HCT116 (cell line): Measurements from ENCODE around the gene TSC22D1. TPM values are rescaled to one million over a fixed set of nuclear protein-coding genes. Genes with fewer than 3 reads are reported as not detected.

Experiments
- ATAC-seq: fragments of 200-7000 bp; cut with Tn5 transposase; 2 replicates; pipeline ENCODE4 v1.9.1; 2020; ENCODE audit warnings: mild to moderate bottlenecking, moderate library complexity
- BruUV-seq: library from RNA; stranded (reverse); fragments of 400-500 nt; replicated peaks from 2 replicates; lab custom pipeline; 2021; lab: Mats Ljungman, UMichigan
- CTCF ChIA-PET: fragments of 300-600 bp; sonication (Branson Sonifier 250); formaldehyde crosslinking; loops from one replicate; lab custom pipeline; 2021; ENCODE audit warnings: antibody characterized with exemption; lab: Charles Lee
- POLR2A ChIA-PET: fragments of 300-600, 350-600 bp; sonication (Branson Sonifier 250); formaldehyde crosslinking; loops from one replicate; lab custom pipeline; 2021; ENCODE audit warnings: antibody characterized with exemption; lab: Charles Lee
- RAD21 ChIA-PET, 2 experiments: fragments of 300-600 bp; sonication (Branson Sonifier 250); formaldehyde crosslinking; loops; one replicate each; lab custom pipeline; 2023; ENCODE audit warnings: low total read pairs in 2 of 2; ENCODE audit not compliant: uncharacterized antibody in 2 of 2, unreplicated experiment in 2 of 2, low non-redundant PET in 1 of 2; lab: Charles Lee
- DNase-seq: peaks from one replicate; pipeline ENCODE4 v3.0.0-alpha.2; 2010; ENCODE audit warnings: low read depth, low spot score
- H2AFZ ChIP-seq: fragments of 200-600 bp; shearing (Covaris generic), sonication (generic); 2 replicates; pipeline ENCODE4 v1.6.1; 2017; ENCODE audit warnings: low read depth, mixed run types, mixed read lengths, antibody characterized with exemption, low read length; ENCODE audit not compliant: poor library complexity, severe bottlenecking
- H3K27ac ChIP-seq: 2 replicates; pipeline ENCODE4 v1.5.1; 2012; ENCODE audit warnings: low read depth, low read length
- H3K27me3 ChIP-seq: fragments of 200-600 bp; sonication (generic); 2 replicates; pipeline ENCODE4 v1.6.1; 2016; ENCODE audit warnings: mixed run types, low read length, mixed read lengths; ENCODE audit not compliant: insufficient read depth
- H3K36me3 ChIP-seq, 2 experiments: fragments of 200-500 bp in 1 of 2; fragments of 200-600 bp in 1 of 2; sonication (Bioruptor generic) in 1 of 2; sonication (generic) in 1 of 2; 2 replicates each; pipeline versions ENCODE4 v1.5.1 to v1.6.1; 2014 to 2016; ENCODE audit warnings: low read length in 2 of 2, inconsistent platforms in 1 of 2, mixed read lengths in 1 of 2, mixed run types in 1 of 2; ENCODE audit not compliant: insufficient read depth in 2 of 2, control insufficient read depth in 1 of 2
- H3K4me1 ChIP-seq, 2 experiments: fragments of 200-600 bp in 1 of 2; sonication (generic) in 1 of 2; 2 replicates each; pipeline versions ENCODE4 v1.5.1 to v1.6.1; 2012 to 2017; ENCODE audit warnings: low read length in 2 of 2, inconsistent platforms in 1 of 2, mild to moderate bottlenecking in 1 of 2, mixed read lengths in 1 of 2, mixed run types in 1 of 2, moderate library complexity in 1 of 2; ENCODE audit not compliant: insufficient read depth in 2 of 2, control insufficient read depth in 1 of 2
- H3K4me2 ChIP-seq: fragments of 200-600 bp; sonication (generic); 2 replicates; pipeline ENCODE4 v1.6.1; 2017; ENCODE audit warnings: mixed run types, low read length, mixed read lengths
- H3K4me3 ChIP-seq, 2 experiments: fragments of 200-600 bp in 1 of 2; sonication (generic) in 1 of 2; replicated peaks in 1 of 2; 2 replicates each; pipeline ENCODE4 v1.5.1; 2011 to 2016; ENCODE audit warnings: low read length in 2 of 2, control low read depth in 1 of 2, low read depth in 1 of 2, mild to moderate bottlenecking in 1 of 2, mixed read lengths in 1 of 2, mixed run types in 1 of 2
- H3K79me2 ChIP-seq: fragments of 200-600 bp; sonication (generic); 2 replicates; pipeline ENCODE4 v1.6.1; 2017; ENCODE audit warnings: mild to moderate bottlenecking, mixed run types, low read length, moderate library complexity, mixed read lengths; ENCODE audit not compliant: insufficient read depth
- H3K9ac ChIP-seq: fragments of 200-600 bp; sonication (generic); 2 replicates; pipeline ENCODE4 v1.6.1; 2016; ENCODE audit warnings: low read length, mixed read lengths
- H3K9me2 ChIP-seq: fragments of 200-600 bp; sonication (generic), shearing (Covaris generic); 2 replicates; pipeline ENCODE4 v1.6.1; 2017; ENCODE audit warnings: mixed run types, mild to moderate bottlenecking, moderate library complexity; ENCODE audit not compliant: insufficient read depth
- H3K9me3 ChIP-seq, 2 experiments: fragments of 200-500 bp in 1 of 2; fragments of 200-600 bp in 1 of 2; sonication (Bioruptor generic) in 1 of 2; sonication (generic) in 1 of 2; 2 replicates each; pipeline ENCODE4 v1.6.1; 2014 to 2017; ENCODE audit warnings: low read length in 2 of 2, mixed read lengths in 2 of 2, inconsistent platforms in 1 of 2, low read depth in 1 of 2, mild to moderate bottlenecking in 1 of 2, mixed run types in 1 of 2, moderate library complexity in 1 of 2; ENCODE audit not compliant: control insufficient read depth in 1 of 2, insufficient read depth in 1 of 2
- H4K20me1 ChIP-seq: fragments of 200-600 bp; sonication (generic), shearing (Covaris generic); 2 replicates; pipeline ENCODE4 v1.6.1; 2017; ENCODE audit warnings: mixed run types, mild to moderate bottlenecking, moderate library complexity; ENCODE audit not compliant: insufficient read depth
- CEBPB ChIP-seq: IDR thresholded peaks from 2 replicates; pipeline ENCODE4 v1.6.1; 2012; ENCODE audit warnings: low read depth
- POLR2A ChIP-seq: IDR thresholded peaks from 2 replicates; pipeline ENCODE4 v1.7.0; 2011; ENCODE audit warnings: borderline replicate concordance; ENCODE audit not compliant: insufficient read depth, insufficient read length; ENCODE audit errors: extremely low read depth
- POLR2AphosphoS5 ChIP-seq: IDR thresholded peaks from 2 replicates; pipeline ENCODE4 v1.6.1; 2011; ENCODE audit warnings: mild to moderate bottlenecking, low read depth, low read length, moderate library complexity
- TCF7L2 ChIP-seq: IDR thresholded peaks from 2 replicates; pipeline ENCODE4 v1.7.0; 2011; ENCODE audit warnings: borderline replicate concordance, inconsistent platforms; ENCODE audit not compliant: insufficient read depth, insufficient read length; ENCODE audit errors: extremely low read depth
- YY1 ChIP-seq: IDR thresholded peaks from 2 replicates; pipeline ENCODE4 v1.6.1; 2011; ENCODE audit warnings: low read length, low read depth, moderate library complexity, mild to moderate bottlenecking; ENCODE audit not compliant: insufficient replicate concordance; ENCODE audit errors: extremely low read depth
- intact Hi-C: fragments of 100-400 bp; cut with micrococcal nuclease; formaldehyde crosslinking; loops from 2 replicates; pipeline ENCODE4 v1.10.0; 2022
- total RNA-seq: library from RNA; stranded (reverse); gene quantifications from one replicate; pipeline ENCODE4 v1.2.1, GENCODE V29; 2021; ENCODE audit not compliant: unreplicated experiment
- TF ChIP-seq, protein P1 (sequence below), 3 experiments: fragments of 200-600 bp in 1 of 3; sonication (generic) in 1 of 3; IDR thresholded peaks in 2 of 3; conservative IDR thresholded peaks in 1 of 3; 2 replicates each; pipeline ENCODE4 v1.5.1; 2012 to 2017; ENCODE audit warnings: low read depth in 2 of 3, low read length in 2 of 3, antibody characterized with exemption in 1 of 3, borderline replicate concordance in 1 of 3, control low read depth in 1 of 3, mild to moderate bottlenecking in 1 of 3, mixed read lengths in 1 of 3, mixed run types in 1 of 3, moderate library complexity in 1 of 3; ENCODE audit not compliant: insufficient read depth in 1 of 3
- TF ChIP-seq, protein P2 (sequence below): IDR thresholded peaks from 2 replicates; pipeline ENCODE4 v1.6.1; 2012

The TSC22D1 gene
- total RNA-seq, 1 experiment from 2014 or later: 268 TPM

DNA sequence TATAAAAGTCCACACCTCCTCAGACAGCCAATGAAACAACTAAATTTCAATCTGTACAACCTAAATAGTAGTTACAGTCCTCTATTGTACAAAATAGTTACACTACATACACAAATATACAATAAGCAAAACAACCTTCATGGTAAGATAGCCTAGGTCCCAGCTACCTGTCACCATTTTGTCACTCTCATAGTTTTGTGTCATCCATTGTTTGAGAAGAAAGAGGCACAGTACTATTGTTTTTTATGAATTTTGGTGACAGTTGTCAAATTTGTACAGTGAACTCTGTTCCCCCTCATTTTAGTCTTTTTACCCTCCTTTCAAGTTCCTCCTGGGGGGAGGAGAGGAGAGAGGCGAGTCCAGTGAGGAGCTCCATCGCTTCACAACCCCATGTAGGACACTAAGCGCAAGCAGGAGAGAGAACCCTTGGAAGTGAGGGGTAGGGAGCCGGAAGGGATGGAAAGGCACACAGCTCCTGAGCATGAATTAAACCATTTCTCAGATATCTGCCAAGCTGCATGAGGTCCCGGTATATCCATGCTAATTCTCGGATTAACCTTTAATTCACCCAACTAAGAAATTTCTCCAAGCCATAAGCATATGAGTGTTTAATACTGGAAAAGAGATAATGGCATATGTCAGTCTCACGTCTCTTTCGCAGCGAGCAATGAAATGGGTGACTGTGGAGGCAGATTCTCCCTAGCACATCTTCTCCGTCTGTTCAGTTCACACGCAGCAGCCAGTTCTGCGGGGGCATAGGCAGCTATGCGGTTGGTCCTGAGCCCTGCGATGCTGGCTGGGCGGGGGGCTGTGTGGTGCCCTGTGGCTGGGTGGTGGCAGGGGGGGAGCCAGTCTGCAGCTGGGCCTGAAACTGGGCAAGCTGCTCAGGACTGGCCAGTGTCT is 142.0 kb downstream of the TSC22D1 start (continued):
- TF ChIP-seq POLR2A (no peak), YY1 (no peak)

DNA sequence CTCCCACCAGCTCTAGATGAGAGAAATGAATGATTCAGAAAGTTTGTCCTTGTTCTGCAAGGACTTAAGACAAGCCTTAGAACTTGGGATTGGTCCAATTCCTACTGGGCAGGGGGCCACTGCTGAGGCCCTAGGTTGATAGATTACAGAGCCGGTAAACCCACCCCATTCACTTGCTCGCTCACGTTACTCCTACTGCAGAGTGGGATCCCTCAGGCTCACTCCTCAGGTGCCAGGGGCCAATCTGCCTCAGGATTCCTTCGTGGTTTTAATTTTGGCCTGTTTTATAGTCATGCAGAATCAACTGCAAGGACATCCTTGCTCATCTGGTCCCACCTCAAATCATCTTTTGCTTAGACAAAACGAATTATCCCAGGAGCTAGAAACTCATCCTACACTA is 143.5 kb downstream of the TSC22D1 start:
- ATAC-seq (no peak), DNase-seq (no peak)
- Histone ChIP-seq H2AFZ (no peak overlapping the region), H3K79me2 (peaks cover 29% of the 10 kb centered on the region), H3K9ac (no peak overlapping the region), H3K4me2 (no peak overlapping the region), H3K36me3 (peaks cover 13 to 21% of the 10 kb centered on the region in 2 experiments; a peak in 3 of 4 replicates), H4K20me1 (peaks cover 6% of the 10 kb centered on the region; the same call in 1 of the 2 replicates), H3K9me2 (no peaks in the 10 kb centered on the region), H3K4me1 (peaks cover 25 to 50% of the 10 kb centered on the region in 2 experiments), H3K27ac (no peak overlapping the region; the same call in 1 of the 2 replicates), H3K4me3 (no peak overlapping the region), H3K9me3 (no peaks in the 10 kb centered on the region), H3K27me3 (no peaks in the 10 kb centered on the region)
- peak; percentile 81 for TF ChIP-seq POLR2AphosphoS5
- TF ChIP-seq, protein P1, sequence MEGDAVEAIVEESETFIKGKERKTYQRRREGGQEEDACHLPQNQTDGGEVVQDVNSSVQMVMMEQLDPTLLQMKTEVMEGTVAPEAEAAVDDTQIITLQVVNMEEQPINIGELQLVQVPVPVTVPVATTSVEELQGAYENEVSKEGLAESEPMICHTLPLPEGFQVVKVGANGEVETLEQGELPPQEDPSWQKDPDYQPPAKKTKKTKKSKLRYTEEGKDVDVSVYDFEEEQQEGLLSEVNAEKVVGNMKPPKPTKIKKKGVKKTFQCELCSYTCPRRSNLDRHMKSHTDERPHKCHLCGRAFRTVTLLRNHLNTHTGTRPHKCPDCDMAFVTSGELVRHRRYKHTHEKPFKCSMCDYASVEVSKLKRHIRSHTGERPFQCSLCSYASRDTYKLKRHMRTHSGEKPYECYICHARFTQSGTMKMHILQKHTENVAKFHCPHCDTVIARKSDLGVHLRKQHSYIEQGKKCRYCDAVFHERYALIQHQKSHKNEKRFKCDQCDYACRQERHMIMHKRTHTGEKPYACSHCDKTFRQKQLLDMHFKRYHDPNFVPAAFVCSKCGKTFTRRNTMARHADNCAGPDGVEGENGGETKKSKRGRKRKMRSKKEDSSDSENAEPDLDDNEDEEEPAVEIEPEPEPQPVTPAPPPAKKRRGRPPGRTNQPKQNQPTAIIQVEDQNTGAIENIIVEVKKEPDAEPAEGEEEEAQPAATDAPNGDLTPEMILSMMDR (IDR thresholded peaks at IDR 0.05 in 2 of 3, conservative IDR thresholded peaks at IDR 0.05 in 1 of 3; ENCODE audit: borderline replicate concordance in 1 of 3, insufficient read depth in 1 of 3, low read depth in 2 of 3, low read length in 2 of 3): no peak
- TF ChIP-seq TCF7L2: no peak
- no peak for TF ChIP-seq CEBPB
- TF ChIP-seq, protein P2, sequence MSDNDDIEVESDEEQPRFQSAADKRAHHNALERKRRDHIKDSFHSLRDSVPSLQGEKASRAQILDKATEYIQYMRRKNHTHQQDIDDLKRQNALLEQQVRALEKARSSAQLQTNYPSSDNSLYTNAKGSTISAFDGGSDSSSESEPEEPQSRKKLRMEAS: no peak
- peak; percentile 60 for TF ChIP-seq POLR2A
- intact Hi-C loops: loop anchor here (1.0 kb wide), 1 partner anchor 119 kb away; no protein-coding TSS in a partner anchor
- no TSS peak for BruUV-seq
- POLR2A ChIA-PET: interaction anchor here (0.9 to 7.6 kb wide), 10 partner anchors 73 to 291 kb away, joined by 3 to 172 read pairs (median 6); no protein-coding TSS in a partner anchor
- CTCF ChIA-PET: interaction anchor here (1.2 to 4.3 kb wide), 3 partner anchors 9 to 525 kb away, joined by 3 to 17 read pairs (median 6); no protein-coding TSS in a partner anchor
- RAD21 ChIA-PET: interaction anchor here (1.2 to 3.0 kb wide), 4 partner anchors 101 to 189 kb away, joined by 3 to 8 read pairs (median 4); no protein-coding TSS in a partner anchor
